T-cell (primary cell): ENCODE data around the gene BAIAP2. TPM values are rescaled to one million over a fixed set of nuclear protein-coding genes. Genes with fewer than 3 reads are reported as not detected.

Experiments
- ATAC-seq, 4 experiments: fragments of 200-7000 bp in 3 of 4; fragments of 150-1000 bp in 1 of 4; cut with Tn5 transposase; replicated peaks in 1 of 4; 1 replicate in 3 of 4; 2 replicates in 1 of 4; pipeline ENCODE4 v1.10.0; 2021; ENCODE audit warnings: moderate library complexity in 3 of 4, mild to moderate bottlenecking in 2 of 4, moderate number of reproducible peaks in 1 of 4
- CTCF ChIA-PET, 2 donors: fragments of 300-600 bp; sonication (Branson Sonifier 250); formaldehyde crosslinking; loops; one replicate each; lab custom pipeline; 2022; ENCODE audit warnings: antibody characterized with exemption in 2 of 2; lab: Charles Lee
- POLR2A ChIA-PET, 2 donors: fragments of 300-600 bp; sonication (Branson Sonifier 250); formaldehyde crosslinking; loops; one replicate each; lab custom pipeline; 2022; ENCODE audit warnings: antibody characterized with exemption in 2 of 2; lab: Charles Lee
- DNase-seq, 35 experiments: peaks; one replicate each; pipeline versions ENCODE4 v3.0.0 to v3.0.0-alpha.2; 2013 to 2023
- H3K27ac ChIP-seq: one replicate; pipeline ENCODE4 v1.5.1; 2013; ENCODE audit warnings: low read length
- H3K27me3 ChIP-seq, 2 experiments: replicated peaks in 1 of 2; 1 replicate in 1 of 2; 2 replicates in 1 of 2; pipeline versions ENCODE4 v1.6.1 to v1.7.0; 2013; ENCODE audit warnings: low read length in 1 of 2, mixed read lengths in 1 of 2; ENCODE audit not compliant: control insufficient read depth in 2 of 2, insufficient read depth in 2 of 2; ENCODE audit errors: extremely low read depth in 1 of 2
- H3K36me3 ChIP-seq, 2 donors: 1 replicate in 1 of 2; 2 replicates in 1 of 2; pipeline versions ENCODE4 v1.6.1 to v1.7.0; 2013; ENCODE audit warnings: low read length in 1 of 2; ENCODE audit not compliant: control insufficient read depth in 2 of 2, insufficient read depth in 1 of 2; ENCODE audit errors: extremely low read depth in 1 of 2
- H3K4me1 ChIP-seq, 2 experiments: 1 replicate in 1 of 2; 2 replicates in 1 of 2; pipeline versions ENCODE4 v1.6.1 to v1.7.0; 2013; ENCODE audit warnings: low read length in 2 of 2, mixed read lengths in 1 of 2; ENCODE audit not compliant: insufficient read depth in 2 of 2, control insufficient read depth in 1 of 2; ENCODE audit errors: extremely low read depth in 1 of 2
- H3K4me3 ChIP-seq, 2 donors: 1 replicate in 1 of 2; 2 replicates in 1 of 2; pipeline versions ENCODE4 v1.5.1 to v1.7.0; 2013; ENCODE audit warnings: mild to moderate bottlenecking in 2 of 2, low read length in 1 of 2, moderate library complexity in 1 of 2; ENCODE audit not compliant: control insufficient read depth in 1 of 2; ENCODE audit errors: extremely low read depth in 1 of 2
- H3K9me3 ChIP-seq: 2 replicates; pipeline ENCODE4 v1.7.0; 2013
- H3K27ac Mint-ChIP-seq, 2 donors: one replicate each; pipeline ENCODE4 v1.8.0; 2020 to 2021; ENCODE audit warnings: mild to moderate bottlenecking in 2 of 2, mixed read lengths in 2 of 2
- H3K27me3 Mint-ChIP-seq, 2 donors: one replicate each; pipeline ENCODE4 v1.8.0; 2021 to 2022; ENCODE audit warnings: mixed read lengths in 2 of 2
- H3K36me3 Mint-ChIP-seq: one replicate; pipeline ENCODE4 v1.8.0; 2021; ENCODE audit warnings: mixed read lengths
- H3K4me1 Mint-ChIP-seq, 3 donors: one replicate each; pipeline ENCODE4 v1.8.0; 2020 to 2022; ENCODE audit warnings: mixed read lengths in 3 of 3, mild to moderate bottlenecking in 1 of 3
- H3K4me3 Mint-ChIP-seq, 3 donors: one replicate each; pipeline ENCODE4 v1.8.0; 2020 to 2022; ENCODE audit warnings: mild to moderate bottlenecking in 3 of 3, mixed read lengths in 3 of 3, moderate library complexity in 3 of 3
- H3K9me3 Mint-ChIP-seq, 3 donors: one replicate each; pipeline ENCODE4 v1.8.0; 2020 to 2022; ENCODE audit warnings: mixed read lengths in 3 of 3
- WGBS: methylation state at CpG from one replicate; pipeline ENCODE4 v1.1.5; 2013; ENCODE audit warnings: missing lambda C conversion rate; ENCODE audit not compliant: insufficient coverage; 5-methylcytosine and 5-hydroxymethylcytosine counted together
- total RNA-seq, 35 experiments: library from RNA in 6 of 35; stranded (reverse) in 6 of 35; fragments of 120-200 nt in 1 of 35; gene quantifications; one replicate each; pipeline versions ENCODE4 v1.2.1 to v1.2.4 and lab custom pipeline; 2013 to 2026

Gene BAIAP2
- total RNA-seq, 5 donors from 2014 or later (not counting 1 experiment from before 2014, with no cell fraction given): 6.3 to 12.0 (median 10.1) TPM

DNA sequence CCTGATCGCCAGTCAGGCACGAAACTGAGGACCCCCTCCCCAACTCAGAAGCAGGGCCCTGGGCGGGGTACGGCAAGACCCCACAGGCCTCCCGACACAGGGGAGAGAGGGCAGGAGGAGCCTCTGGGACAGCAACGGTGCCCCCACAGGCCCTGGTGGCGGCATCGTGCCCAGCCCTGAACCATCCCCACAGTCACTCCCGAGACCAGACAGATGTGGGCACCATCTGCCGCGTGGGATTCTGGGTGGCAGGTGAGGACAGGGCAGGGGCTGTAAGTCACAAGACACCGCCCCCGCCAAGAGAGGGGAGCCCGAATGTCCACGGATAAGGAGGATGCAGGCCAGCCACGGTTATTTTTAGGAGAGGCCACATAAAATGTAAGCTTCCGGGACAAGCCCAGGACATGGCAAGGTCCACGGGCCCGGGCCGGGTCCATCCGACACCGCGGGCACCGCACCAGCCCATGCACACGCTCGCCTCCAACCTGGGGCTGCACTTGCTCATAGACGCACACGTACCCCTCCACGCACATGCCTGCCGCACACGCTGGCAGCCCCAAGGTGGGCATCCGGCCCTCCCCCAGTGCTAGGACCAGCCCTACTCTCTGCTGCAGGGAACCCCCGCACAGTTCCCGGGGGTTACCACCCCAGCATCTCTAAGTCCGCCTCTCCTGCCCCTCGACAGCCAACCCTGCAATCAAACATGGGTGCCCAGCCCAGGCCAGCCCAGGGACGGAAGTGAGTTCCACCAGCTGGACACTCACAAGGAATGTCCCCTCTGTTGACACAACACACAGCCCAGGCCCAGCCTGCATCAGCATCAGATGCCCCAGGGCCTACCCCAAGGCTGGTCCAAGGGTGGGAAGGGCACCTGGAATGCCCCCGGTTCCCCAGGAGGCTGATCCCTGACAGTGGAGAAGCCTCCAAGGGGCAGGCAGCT lies 122.2 kb downstream of the BAIAP2 start:
- WGBS: 89% methylated on average over 31 of the region's 38 CpGs
- no peak overlapping the region for H3K27ac Mint-ChIP-seq
- H3K4me1 Mint-ChIP-seq: peaks cover 0 to 19% (median 0%) of the 10 kb centered on the region in 3 donors
- H3K4me1 ChIP-seq: peaks cover 0 to 13% of the 10 kb centered on the region in 2 experiments
- no peak overlapping the region for H3K27ac ChIP-seq
- no peaks in the 10 kb centered on the region for H3K36me3 Mint-ChIP-seq
- H3K4me3 ChIP-seq: no peak overlapping the region
- peaks cover 0 to 40% of the 10 kb centered on the region in 2 experiments for H3K27me3 ChIP-seq
- H3K9me3 ChIP-seq: no peaks in the 10 kb centered on the region
- ChIA-PET CTCF (no interaction called here), POLR2A (no interaction called here)
- ATAC-seq (no peak), DNase-seq (no peak)
- H3K9me3 Mint-ChIP-seq: no peaks in the 10 kb centered on the region
- no peak overlapping the region for H3K4me3 Mint-ChIP-seq
- H3K36me3 ChIP-seq: no peaks in the 10 kb centered on the region
- peaks cover 8 to 10% of the 10 kb centered on the region in 2 donors for H3K27me3 Mint-ChIP-seq

DNA sequence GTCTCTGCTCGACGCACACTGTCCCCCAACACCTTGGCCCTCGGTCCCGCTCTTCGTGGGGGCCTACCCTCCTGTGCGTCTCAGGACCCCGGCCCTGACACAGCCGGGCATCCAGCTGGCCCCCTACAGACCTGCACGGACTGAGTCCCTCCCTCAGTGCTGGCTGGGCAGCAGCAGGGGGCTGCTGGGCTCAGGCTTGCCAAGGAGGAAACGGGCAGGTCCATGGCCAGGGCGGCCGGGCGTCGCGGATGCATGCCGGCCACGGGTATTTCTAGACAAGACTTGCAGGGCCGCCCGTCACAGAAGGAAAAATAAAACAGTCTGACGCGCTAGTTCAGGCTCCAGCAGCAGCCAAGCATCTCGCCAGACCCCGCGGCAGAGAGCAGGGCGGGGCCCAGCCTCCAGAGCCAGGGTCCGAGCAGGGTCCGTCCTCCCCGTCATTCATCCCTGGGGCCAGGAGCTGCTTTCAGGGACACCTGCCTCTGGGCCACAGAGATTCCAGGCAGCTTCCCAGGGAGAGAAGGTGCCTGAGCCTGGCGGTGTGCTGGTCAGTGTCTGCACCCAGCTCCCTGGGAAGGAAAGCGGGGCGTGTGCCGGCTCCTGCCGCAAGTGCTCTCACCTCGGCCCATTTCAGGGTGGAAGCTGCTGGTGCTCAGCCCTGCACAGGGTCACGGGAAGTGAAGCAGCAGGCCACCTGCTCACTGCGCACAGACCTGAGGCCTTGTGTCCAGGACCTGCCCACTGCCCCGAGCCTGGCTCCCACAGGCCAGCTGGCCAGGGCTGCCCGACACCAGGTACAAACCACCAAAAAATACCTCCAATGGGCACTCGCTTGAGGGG lies 123.1 kb downstream of the BAIAP2 start:
- H3K36me3 Mint-ChIP-seq: no peaks in the 10 kb centered on the region
- DNase-seq (no peak), ATAC-seq (no peak)
- no peaks in the 10 kb centered on the region for H3K36me3 ChIP-seq
- no peak overlapping the region for H3K27ac ChIP-seq
- H3K9me3 Mint-ChIP-seq: no peaks in the 10 kb centered on the region
- H3K4me3 Mint-ChIP-seq: no peak overlapping the region
- peaks cover 10% of the 10 kb centered on the region in 2 donors for H3K27me3 Mint-ChIP-seq
- POLR2A ChIA-PET: interaction anchor here in 1 of 2 donors (0.6 kb wide), 1 partner anchor 364 kb away, joined by 3 read pairs; no protein-coding TSS in a partner anchor
- peaks cover 0 to 49% of the 10 kb centered on the region in 2 experiments for H3K27me3 ChIP-seq
- H3K9me3 ChIP-seq: no peaks in the 10 kb centered on the region
- H3K4me3 ChIP-seq: no peak overlapping the region
- H3K27ac Mint-ChIP-seq: no peak overlapping the region
- WGBS: 91% methylated on average over 39 of the region's 39 CpGs
- peaks cover 0 to 20% (median 0%) of the 10 kb centered on the region in 3 donors for H3K4me1 Mint-ChIP-seq
- H3K4me1 ChIP-seq: peaks cover 0 to 13% of the 10 kb centered on the region in 2 experiments
- CTCF ChIA-PET: no interaction called here

DNA sequence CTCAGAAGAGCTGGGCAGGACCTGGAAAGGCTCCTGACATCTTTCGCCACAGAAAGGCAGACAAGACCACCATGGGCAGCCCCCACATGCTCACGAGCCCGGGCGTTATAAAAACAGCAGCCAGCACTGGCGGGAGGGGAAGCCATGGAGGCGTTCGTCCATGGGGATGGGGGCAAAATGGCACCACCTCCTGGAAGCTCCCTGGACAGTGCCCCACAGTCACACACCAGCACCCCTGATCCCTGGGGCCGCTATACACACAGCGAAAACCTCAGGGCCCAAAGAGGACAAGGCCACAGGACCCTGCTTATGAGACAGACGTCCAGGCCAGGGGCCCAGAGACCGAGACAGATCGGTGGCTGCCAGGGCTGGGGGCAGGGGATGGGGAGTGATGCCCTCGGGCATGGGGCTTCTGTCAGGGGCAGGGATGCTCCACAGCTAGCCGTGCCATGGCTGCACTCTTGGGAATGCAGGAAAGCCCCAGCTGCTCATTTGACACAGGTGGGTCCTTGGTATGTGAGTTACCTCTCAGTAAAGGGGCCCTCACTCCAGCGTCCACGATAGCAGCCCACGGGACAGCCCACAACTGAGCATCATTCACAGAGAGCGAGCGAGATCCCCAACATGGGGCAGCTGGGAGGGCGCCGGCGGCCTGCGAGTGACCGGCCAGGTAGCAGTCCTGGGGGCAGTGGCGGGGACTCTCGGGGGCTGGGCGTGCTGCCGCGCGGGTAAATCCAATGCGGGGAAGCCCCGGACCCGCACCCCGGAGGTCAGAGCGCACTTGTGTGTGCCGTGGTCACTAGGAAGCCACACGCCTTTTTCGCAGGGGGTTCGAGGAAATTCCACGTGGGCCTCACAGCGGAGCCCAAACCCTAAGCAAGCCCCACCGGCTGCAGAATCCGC lies 124.0 kb downstream of the BAIAP2 start:
- POLR2A ChIA-PET: interaction anchor here in 1 of 2 donors (0.6 kb wide), 1 partner anchor 365 kb away, joined by 3 read pairs; no protein-coding TSS in a partner anchor
- Mint-ChIP-seq H3K36me3 (no peaks in the 10 kb centered on the region), H3K4me1 (peaks cover 0 to 15% (median 0%) of the 10 kb centered on the region in 3 donors), H3K27me3 (peaks cover 10% of the 10 kb centered on the region in 2 donors), H3K27ac (no peak overlapping the region), H3K4me3 (no peak overlapping the region), H3K9me3 (no peaks in the 10 kb centered on the region)
- DNase-seq: no peak
- H3K27me3 ChIP-seq: peaks cover 0 to 57% of the 10 kb centered on the region in 2 experiments
- H3K36me3 ChIP-seq: no peaks in the 10 kb centered on the region
- H3K4me3 ChIP-seq: no peak overlapping the region
- peaks cover 0 to 13% of the 10 kb centered on the region in 2 experiments for H3K4me1 ChIP-seq
- no peak overlapping the region for H3K27ac ChIP-seq
- ATAC-seq: no peak
- no peaks in the 10 kb centered on the region for H3K9me3 ChIP-seq
- CTCF ChIA-PET: no interaction called here
- WGBS: 88% methylated on average over 42 of the region's 43 CpGs

DNA sequence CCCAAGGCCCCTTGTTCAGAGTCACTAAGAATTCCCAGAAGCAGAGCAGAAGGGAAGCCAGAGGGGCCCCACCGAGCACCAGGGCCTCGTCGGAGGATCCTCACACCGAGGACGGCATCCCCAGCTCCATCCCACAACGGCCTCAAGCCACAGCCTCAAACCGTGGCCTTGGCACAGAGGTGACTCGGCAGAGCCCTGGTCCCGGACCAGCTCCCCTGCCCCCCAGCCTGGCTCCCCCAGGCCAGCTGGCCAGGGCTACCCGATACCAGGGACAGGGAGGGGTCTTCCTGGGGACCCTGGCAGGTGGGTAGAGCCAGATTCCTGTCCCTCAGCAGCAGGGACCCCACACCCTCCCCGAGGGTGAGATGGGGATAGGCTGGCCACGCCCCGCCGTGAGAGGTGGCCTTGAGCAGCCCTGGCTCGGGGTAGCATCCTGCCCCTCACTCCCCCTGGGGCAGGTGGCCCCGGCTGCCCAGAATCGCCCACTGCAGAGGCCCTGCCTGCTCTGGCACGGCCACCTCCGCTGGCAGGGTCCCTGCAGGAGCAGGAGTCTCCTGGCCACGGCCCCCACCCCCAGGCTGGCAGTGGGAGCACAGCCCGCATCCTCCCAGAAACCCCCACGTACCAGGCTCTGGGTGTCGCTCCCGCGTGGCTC lies 124.8 kb downstream of the BAIAP2 start:
- Mint-ChIP-seq H3K27me3 (peaks cover 10 to 16% of the 10 kb centered on the region in 2 donors), H3K4me1 (peaks cover 0 to 20% (median 0%) of the 10 kb centered on the region in 3 donors), H3K9me3 (no peaks in the 10 kb centered on the region), H3K36me3 (no peaks in the 10 kb centered on the region), H3K4me3 (no peak overlapping the region), H3K27ac (no peak overlapping the region)
- Histone ChIP-seq H3K4me3 (peak overlapping the region in 1 of 2 donors; percentile 7), H3K27me3 (peaks cover 0 to 63% of the 10 kb centered on the region in 2 experiments), H3K36me3 (no peaks in the 10 kb centered on the region), H3K4me1 (peaks cover 0 to 13% of the 10 kb centered on the region in 2 experiments), H3K9me3 (no peaks in the 10 kb centered on the region), H3K27ac (no peak overlapping the region)
- no peak for DNase-seq
- ChIA-PET POLR2A (no interaction called here), CTCF (no interaction called here)
- 60% methylated on average over 21 of the region's 25 CpGs for WGBS
- no peak for ATAC-seq

DNA sequence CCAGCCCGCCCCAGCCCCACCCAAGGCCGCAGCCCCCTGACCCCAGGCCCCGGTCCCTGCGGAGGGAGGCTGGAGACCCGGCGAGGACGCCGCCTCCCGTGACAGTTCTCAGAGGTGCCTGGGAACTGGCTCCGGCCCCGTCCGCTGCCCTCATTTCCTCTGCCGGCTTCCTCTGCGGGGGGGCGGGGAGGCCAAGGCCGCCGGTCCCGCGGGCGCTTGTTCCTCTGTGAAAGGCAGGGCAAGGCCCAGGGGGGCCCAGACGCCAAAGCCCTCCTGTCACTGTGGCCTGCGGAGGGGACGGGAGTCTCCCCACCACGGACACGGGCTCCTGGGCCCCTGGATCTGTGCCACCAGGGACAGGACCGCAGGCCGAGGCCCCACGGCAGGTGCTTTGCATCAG lies 125.4 kb downstream of the BAIAP2 start:
- Histone ChIP-seq H3K4me1 (peaks cover 0 to 13% of the 10 kb centered on the region in 2 experiments), H3K27me3 (peaks cover 0 to 69% of the 10 kb centered on the region in 2 experiments), H3K4me3 (peak overlapping the region in 1 of 2 donors; percentile 7), H3K27ac (no peak overlapping the region), H3K9me3 (no peaks in the 10 kb centered on the region), H3K36me3 (no peaks in the 10 kb centered on the region)
- Mint-ChIP-seq H3K4me1 (peaks cover 0 to 20% (median 0%) of the 10 kb centered on the region in 3 donors), H3K9me3 (no peaks in the 10 kb centered on the region), H3K4me3 (peak overlapping the region in 1 of 3 donors; percentile 20), H3K27me3 (peaks cover 10 to 17% of the 10 kb centered on the region in 2 donors), H3K27ac (no peak overlapping the region), H3K36me3 (no peaks in the 10 kb centered on the region)
- peak in 2 of 35 experiments; percentile 8 to 35 for DNase-seq
- ATAC-seq: peak in 2 of 4 experiments; percentile 19 to 27
- ChIA-PET CTCF (no interaction called here), POLR2A (no interaction called here)
- WGBS: 7% methylated on average over 28 of the region's 28 CpGs
